HepG2 (cell line): ENCODE data around the gene ATP6V0D1. TPM values are rescaled to one million over a fixed set of nuclear protein-coding genes. Genes with fewer than 3 reads are reported as not detected.

ENCODE experiments used
- BRD4 ChIP-seq: sonication (generic); formaldehyde crosslinking; IDR thresholded peaks from 2 replicates; pipeline ENCODE4 v1.4.0; 2020; ENCODE audit warnings: missing genetic modification reagents
- MTA1 ChIP-seq: sonication (generic); formaldehyde crosslinking; IDR thresholded peaks from 2 replicates; pipeline ENCODE4 v1.4.0; 2020; ENCODE audit warnings: missing genetic modification reagents, mild to moderate bottlenecking, borderline replicate concordance
- NFATC3 ChIP-seq: sonication (generic); formaldehyde crosslinking; IDR thresholded peaks from 2 replicates; pipeline ENCODE4 v1.5.1; 2020; ENCODE audit warnings: mild to moderate bottlenecking, missing genetic modification reagents
- ZNF724P ChIP-seq: sonication (generic); formaldehyde crosslinking; IDR thresholded peaks from 2 replicates; pipeline ENCODE4 v1.8.0; 2022; ENCODE audit warnings: missing genetic modification reagents, borderline replicate concordance
- polyA plus RNA-seq, 8 experiments: library from polyadenylated mRNA; depleted of rRNA in 3 of 8; stranded (reverse) in 7 of 8; unstranded in 1 of 8; fragments of >200 nt; fragmentation: Illumina TruSeq in 4 of 8; extraction: Trizol in 4 of 8; gene quantifications; 2 replicates each; pipeline versions ENCODE4 v1.2.1 to v1.2.3, GENCODE V29; 2011 to 2016; ENCODE audit warnings: low read depth in 4 of 8, missing spikeins in 1 of 8, mixed read lengths in 1 of 8; ENCODE audit not compliant: insufficient read depth in 1 of 8
- total RNA-seq, 5 experiments: library from RNA; depleted of rRNA; stranded (reverse); fragments of >200 nt; fragmentation: Illumina TruSeq; extraction: Trizol; gene quantifications; 2 replicates each; pipeline ENCODE4 v1.2.3, GENCODE V29; 2016; ENCODE audit warnings: low read depth in 1 of 5
- TF ChIP-seq, protein P1 (sequence below): sonication (generic); formaldehyde crosslinking; IDR thresholded peaks from 2 replicates; pipeline ENCODE4 v1.5.0; 2020; ENCODE audit warnings: mild to moderate bottlenecking, missing genetic modification reagents
- TF ChIP-seq, protein P2 (sequence below): sonication (generic); formaldehyde crosslinking; IDR thresholded peaks from 2 replicates; pipeline ENCODE4 v1.4.0; 2020; ENCODE audit warnings: missing genetic modification reagents
- TF ChIP-seq, protein P3 (sequence below): sonication (generic); formaldehyde crosslinking; IDR thresholded peaks from 2 replicates; pipeline ENCODE4 v1.5.0; 2020; ENCODE audit warnings: missing genetic modification reagents

ATP6V0D1 gene
- total and polyA plus RNA-seq, 2 of the 13 experiments (the other 11 are each of a cell fraction or from before 2014, with no cell fraction given): 51.1 to 61.3 TPM

DNA sequence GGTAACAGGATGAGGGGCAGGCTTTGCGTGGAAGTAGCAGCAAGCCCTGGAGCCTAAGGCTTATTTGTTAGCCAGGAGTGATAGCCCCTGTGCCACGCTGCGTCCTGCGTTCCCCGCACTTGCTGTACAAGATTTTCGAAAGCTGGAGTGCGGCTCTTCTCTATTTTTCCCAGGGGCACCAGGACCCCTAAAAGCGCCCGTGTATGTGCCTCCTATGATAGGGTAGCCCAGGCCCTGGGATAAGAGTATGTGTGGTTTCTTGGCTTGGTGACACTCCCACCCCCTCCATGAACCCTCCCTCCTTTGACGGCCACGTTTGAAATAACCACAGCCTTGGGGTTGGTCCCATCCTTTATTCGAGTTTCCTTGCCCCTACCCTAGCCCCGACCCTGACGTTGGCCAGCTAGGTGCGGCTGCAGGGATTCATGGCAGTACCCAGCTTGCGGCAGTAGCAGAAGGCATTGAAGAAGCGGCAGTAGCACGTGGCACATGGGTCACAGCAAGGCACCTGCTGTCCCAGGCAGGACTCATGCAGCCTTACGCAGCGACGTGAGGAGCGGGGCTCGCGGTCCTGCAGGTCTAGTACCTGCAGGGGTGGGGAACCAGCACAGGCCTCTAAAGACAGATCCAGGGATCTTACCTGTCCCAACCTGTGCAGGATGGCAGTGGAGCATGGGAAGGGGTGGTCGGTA lies 1.4 kb upstream of the ATP6V0D1 start (continued):
- TF ChIP-seq MTA1 (CRISPR knock-in tag) (0 out of 2 replicates have a peak, but pooled peaks have one; percentile 27), BRD4 (CRISPR knock-in tag) (no peak), ZNF724P (CRISPR knock-in tag) (0 out of 2 replicates have a peak, but pooled peaks have one; percentile 35), NFATC3 (CRISPR knock-in tag) (0 out of 2 replicates have a peak, but pooled peaks have one; percentile 28)
- TF ChIP-seq, protein P1, sequence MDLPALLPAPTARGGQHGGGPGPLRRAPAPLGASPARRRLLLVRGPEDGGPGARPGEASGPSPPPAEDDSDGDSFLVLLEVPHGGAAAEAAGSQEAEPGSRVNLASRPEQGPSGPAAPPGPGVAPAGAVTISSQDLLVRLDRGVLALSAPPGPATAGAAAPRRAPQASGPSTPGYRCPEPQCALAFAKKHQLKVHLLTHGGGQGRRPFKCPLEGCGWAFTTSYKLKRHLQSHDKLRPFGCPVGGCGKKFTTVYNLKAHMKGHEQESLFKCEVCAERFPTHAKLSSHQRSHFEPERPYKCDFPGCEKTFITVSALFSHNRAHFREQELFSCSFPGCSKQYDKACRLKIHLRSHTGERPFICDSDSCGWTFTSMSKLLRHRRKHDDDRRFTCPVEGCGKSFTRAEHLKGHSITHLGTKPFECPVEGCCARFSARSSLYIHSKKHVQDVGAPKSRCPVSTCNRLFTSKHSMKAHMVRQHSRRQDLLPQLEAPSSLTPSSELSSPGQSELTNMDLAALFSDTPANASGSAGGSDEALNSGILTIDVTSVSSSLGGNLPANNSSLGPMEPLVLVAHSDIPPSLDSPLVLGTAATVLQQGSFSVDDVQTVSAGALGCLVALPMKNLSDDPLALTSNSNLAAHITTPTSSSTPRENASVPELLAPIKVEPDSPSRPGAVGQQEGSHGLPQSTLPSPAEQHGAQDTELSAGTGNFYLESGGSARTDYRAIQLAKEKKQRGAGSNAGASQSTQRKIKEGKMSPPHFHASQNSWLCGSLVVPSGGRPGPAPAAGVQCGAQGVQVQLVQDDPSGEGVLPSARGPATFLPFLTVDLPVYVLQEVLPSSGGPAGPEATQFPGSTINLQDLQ: 0 out of 2 replicates have a peak, but pooled peaks have one; percentile 6
- TF ChIP-seq, protein P2, sequence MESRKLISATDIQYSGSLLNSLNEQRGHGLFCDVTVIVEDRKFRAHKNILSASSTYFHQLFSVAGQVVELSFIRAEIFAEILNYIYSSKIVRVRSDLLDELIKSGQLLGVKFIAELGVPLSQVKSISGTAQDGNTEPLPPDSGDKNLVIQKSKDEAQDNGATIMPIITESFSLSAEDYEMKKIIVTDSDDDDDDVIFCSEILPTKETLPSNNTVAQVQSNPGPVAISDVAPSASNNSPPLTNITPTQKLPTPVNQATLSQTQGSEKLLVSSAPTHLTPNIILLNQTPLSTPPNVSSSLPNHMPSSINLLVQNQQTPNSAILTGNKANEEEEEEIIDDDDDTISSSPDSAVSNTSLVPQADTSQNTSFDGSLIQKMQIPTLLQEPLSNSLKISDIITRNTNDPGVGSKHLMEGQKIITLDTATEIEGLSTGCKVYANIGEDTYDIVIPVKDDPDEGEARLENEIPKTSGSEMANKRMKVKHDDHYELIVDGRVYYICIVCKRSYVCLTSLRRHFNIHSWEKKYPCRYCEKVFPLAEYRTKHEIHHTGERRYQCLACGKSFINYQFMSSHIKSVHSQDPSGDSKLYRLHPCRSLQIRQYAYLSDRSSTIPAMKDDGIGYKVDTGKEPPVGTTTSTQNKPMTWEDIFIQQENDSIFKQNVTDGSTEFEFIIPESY (CRISPR knock-in tag): peak; percentile 62; the same call in 1 of the 2 replicates
- TF ChIP-seq, protein P3, sequence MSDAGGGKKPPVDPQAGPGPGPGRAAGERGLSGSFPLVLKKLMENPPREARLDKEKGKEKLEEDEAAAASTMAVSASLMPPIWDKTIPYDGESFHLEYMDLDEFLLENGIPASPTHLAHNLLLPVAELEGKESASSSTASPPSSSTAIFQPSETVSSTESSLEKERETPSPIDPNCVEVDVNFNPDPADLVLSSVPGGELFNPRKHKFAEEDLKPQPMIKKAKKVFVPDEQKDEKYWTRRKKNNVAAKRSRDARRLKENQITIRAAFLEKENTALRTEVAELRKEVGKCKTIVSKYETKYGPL (CRISPR knock-in tag): no peak
